Stomach (tissue), 9 donors: ENCODE results near the gene BEST1. TPM values are rescaled to one million over a fixed set of nuclear protein-coding genes. Genes with fewer than 3 reads are reported as not detected.

Source experiments
- DNase-seq, 2 donors: peaks; one replicate each; pipeline versions ENCODE4 v3.0.0 to v3.0.0-alpha.2; 2013 to 2019
- H3K27ac ChIP-seq, 5 donors: fragments of 200-600 bp in 4 of 5; sonication (generic) in 4 of 5; one replicate each; pipeline ENCODE4 v1.5.1; 2013 to 2019; ENCODE audit warnings: mild to moderate bottlenecking in 1 of 5, moderate library complexity in 1 of 5
- H3K27me3 ChIP-seq, 3 donors: fragments of 200-600 bp; sonication (generic); one replicate each; pipeline ENCODE4 v1.5.1; 2017 to 2019; ENCODE audit warnings: mixed run types in 1 of 3
- H3K36me3 ChIP-seq, 4 donors: fragments of 200-600 bp; sonication (generic); 1 replicate in 3 of 4; 2 replicates in 1 of 4; pipeline ENCODE4 v1.5.1; 2016 to 2019
- H3K4me1 ChIP-seq, 4 donors: fragments of 200-600 bp; sonication (generic); one replicate each; pipeline ENCODE4 v1.5.1; 2016 to 2019
- H3K4me3 ChIP-seq, 4 donors: fragments of 200-600 bp; sonication (generic) in 3 of 4; one replicate each; pipeline ENCODE4 v1.5.1; 2016 to 2019; ENCODE audit warnings: mild to moderate bottlenecking in 1 of 4
- H3K9me3 ChIP-seq, 4 donors: fragments of 200-600 bp; sonication (generic); one replicate each; pipeline ENCODE4 v1.5.1; 2016 to 2019
- EP300 ChIP-seq: sonication (generic); formaldehyde crosslinking; IDR thresholded peaks from one replicate; pipeline ENCODE4 v1.6.1; 2017; ENCODE audit warnings: antibody characterized with exemption
- POLR2A ChIP-seq, 4 donors: fragments of 450-650 bp; IDR thresholded peaks; one replicate each; pipeline ENCODE4 v1.6.1; 2016; ENCODE audit warnings: antibody characterized with exemption in 4 of 4, control low read depth in 2 of 4, mild to moderate bottlenecking in 1 of 4, moderate library complexity in 1 of 4
- POLR2AphosphoS5 ChIP-seq, 3 donors: sonication (generic); formaldehyde crosslinking; IDR thresholded peaks; one replicate each; pipeline ENCODE4 v1.6.1; 2016; ENCODE audit warnings: antibody characterized with exemption in 3 of 3
- WGBS, 5 donors: extraction: QIAGEN DNeasy Blood & Tissue Kit in 3 of 5; methylation state at CpG; one replicate each; pipeline versions ENCODE4 v1.1.5 to v1.1.7; 2013 to 2018; 5-methylcytosine and 5-hydroxymethylcytosine counted together
- intact Hi-C: fragments of 100-400 bp; cut with DNase I; formaldehyde crosslinking; loops from one replicate; pipeline ENCODE4 v1.15.1; 2023; ENCODE audit warnings: low total_unique reads
- polyA plus RNA-seq, 3 donors: library from polyadenylated mRNA; stranded (reverse); fragments of 200-250 nt; gene quantifications; one replicate each; pipeline ENCODE4 v1.2.3, GENCODE V29; 2013
- small RNA-seq, 4 donors: library from RNA; depleted of rRNA; stranded (forward); fragments of <200 nt; gene quantifications; one replicate each; pipeline ENCODE3, GENCODE V24; 2016
- total RNA-seq, 5 donors: library from RNA; depleted of rRNA; stranded (reverse); fragments of >200 nt; gene quantifications; one replicate each; pipeline versions ENCODE4 v1.1.0 to v1.2.3, GENCODE V29; 2014 to 2016
- TF ChIP-seq, protein P1 (sequence below), 7 experiments: fragments of 450-650 bp in 4 of 7; fragments of 200-600 bp in 3 of 7; sonication (generic) in 3 of 7; IDR thresholded peaks; one replicate each; pipeline ENCODE4 v1.5.1; 2016 to 2019; ENCODE audit warnings: antibody characterized with exemption in 7 of 7, control low read depth in 2 of 7, mild to moderate bottlenecking in 1 of 7
- donor health status: healthy with polysubstance abuse.
- donor health status: Bipolar disorder and iron deficiency.
- donor health status: healthy.

The BEST1 gene
- total and polyA plus RNA-seq, 8 donors = 1.2 to 27.4 (median 3.7) TPM; not detected in 1

DNA sequence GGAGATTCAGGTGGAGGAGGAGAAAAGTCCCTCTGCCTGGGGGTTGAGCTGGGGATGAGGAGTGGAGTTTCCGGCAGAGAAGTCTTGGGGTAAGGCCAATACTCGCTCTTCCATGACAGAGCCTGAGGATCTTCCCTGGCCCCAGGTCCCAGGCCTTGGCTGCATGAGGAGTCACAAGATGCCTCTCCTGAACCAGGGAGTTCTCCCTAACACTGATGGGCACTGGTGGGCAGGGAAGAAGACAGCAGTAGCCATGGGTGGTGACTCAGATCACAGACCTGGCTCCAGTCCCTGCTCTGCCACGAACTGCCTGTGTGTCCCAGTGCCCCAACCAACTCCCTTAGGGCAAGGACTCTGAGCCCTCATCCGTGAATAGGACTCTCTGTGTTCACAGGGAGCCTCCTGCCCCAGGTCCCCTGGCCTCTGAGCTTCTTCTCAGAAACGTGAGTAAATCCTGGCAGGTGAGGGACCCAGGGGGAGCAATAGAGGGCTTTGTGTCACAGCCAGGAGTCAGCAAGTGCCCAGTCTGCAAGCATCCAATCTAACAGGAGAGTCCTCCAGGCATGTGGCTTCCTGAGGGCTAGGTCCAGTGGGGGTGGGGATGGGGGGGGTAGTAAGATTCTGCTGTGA, 62.8 kb downstream of the BEST1 start:
- no peak overlapping the region for H3K27ac ChIP-seq
- 61 to 85% (median 73%) methylated on average over 4 to 5 of the region's 5 CpGs for WGBS, 5 donors

More for the DNA sequence above, 62.8 kb downstream of the BEST1 start:
- no peak for DNase-seq
- no peaks in the 10 kb centered on the region for H3K36me3 ChIP-seq
- intact Hi-C loops = no loop called here
- H3K4me1 ChIP-seq = peaks cover 0 to 3% (median 0%) of the 10 kb centered on the region in 4 donors
- H3K27me3 ChIP-seq = no peaks in the 10 kb centered on the region
- no peak for TF ChIP-seq POLR2A (IDR thresholded peaks at IDR 0.05)
- TF ChIP-seq, protein P1, sequence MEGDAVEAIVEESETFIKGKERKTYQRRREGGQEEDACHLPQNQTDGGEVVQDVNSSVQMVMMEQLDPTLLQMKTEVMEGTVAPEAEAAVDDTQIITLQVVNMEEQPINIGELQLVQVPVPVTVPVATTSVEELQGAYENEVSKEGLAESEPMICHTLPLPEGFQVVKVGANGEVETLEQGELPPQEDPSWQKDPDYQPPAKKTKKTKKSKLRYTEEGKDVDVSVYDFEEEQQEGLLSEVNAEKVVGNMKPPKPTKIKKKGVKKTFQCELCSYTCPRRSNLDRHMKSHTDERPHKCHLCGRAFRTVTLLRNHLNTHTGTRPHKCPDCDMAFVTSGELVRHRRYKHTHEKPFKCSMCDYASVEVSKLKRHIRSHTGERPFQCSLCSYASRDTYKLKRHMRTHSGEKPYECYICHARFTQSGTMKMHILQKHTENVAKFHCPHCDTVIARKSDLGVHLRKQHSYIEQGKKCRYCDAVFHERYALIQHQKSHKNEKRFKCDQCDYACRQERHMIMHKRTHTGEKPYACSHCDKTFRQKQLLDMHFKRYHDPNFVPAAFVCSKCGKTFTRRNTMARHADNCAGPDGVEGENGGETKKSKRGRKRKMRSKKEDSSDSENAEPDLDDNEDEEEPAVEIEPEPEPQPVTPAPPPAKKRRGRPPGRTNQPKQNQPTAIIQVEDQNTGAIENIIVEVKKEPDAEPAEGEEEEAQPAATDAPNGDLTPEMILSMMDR (IDR thresholded peaks at IDR 0.05) = no peak
- no peak for TF ChIP-seq POLR2AphosphoS5 (IDR thresholded peaks at IDR 0.05)
- TF ChIP-seq EP300 = no peak
- no peaks in the 10 kb centered on the region for H3K9me3 ChIP-seq
- no peak overlapping the region for H3K4me3 ChIP-seq

Small RNA genes lying within 50 kb of the gene (small RNA-seq; reads per million reads assigned to genes)
- 0 reads per million in 4 donors for gene RNU6-1243P

Other genes with a start within 250 kb of the BEST1 start
- 100 to 1,000 TPM in 3 of 5 donors, 10 to 100 TPM in 1, 1 to 10 TPM in 1; 6.4 to 527 (median 240) TPM for gene MYRF, start 197.7 kb upstream of the BEST1 start, total RNA-seq
- gene MYRF, start 197.7 kb upstream of the BEST1 start, polyA plus RNA-seq = 10 to 100 TPM; 19.0 to 45.9 (median 20.5) TPM
- 10 to 100 TPM in 4 of 5 donors, not detected in 1; 24.1 to 50.3 (median 42.8) TPM for gene TMEM258, start 157.8 kb upstream of the BEST1 start, total RNA-seq
- 100 to 1,000 TPM; 184 to 274 (median 210) TPM for gene TMEM258, start 157.8 kb upstream of the BEST1 start, polyA plus RNA-seq
- gene FEN1, start 157.4 kb upstream of the BEST1 start, total RNA-seq = 10 to 100 TPM in 2 of 5 donors, 1 to 10 TPM in 2, not detected in 1; 4.2 to 24.6 (median 10.4) TPM
- 10 to 100 TPM in 1 of 3 donors, 1 to 10 TPM in 2; 5.0 to 14.3 (median 10.0) TPM for gene FEN1, start 157.4 kb upstream of the BEST1 start, polyA plus RNA-seq
- gene FADS1, start 133.3 kb upstream of the BEST1 start, total RNA-seq = 10 to 100 TPM in 4 of 5 donors, not detected in 1; 11.7 to 56.5 (median 17.3) TPM
- gene FADS1, start 133.3 kb upstream of the BEST1 start, polyA plus RNA-seq = 1 to 10 TPM; 1.8 to 6.4 (median 4.1) TPM
- 10 to 100 TPM in 3 of 5 donors, 1 to 10 TPM in 1, not detected in 1; 9.6 to 15.2 (median 14.0) TPM for gene FADS2, start 122.1 kb upstream of the BEST1 start, total RNA-seq
- gene FADS2, start 122.1 kb upstream of the BEST1 start, polyA plus RNA-seq = 10 to 100 TPM in 1 of 3 donors, 1 to 10 TPM in 2; 3.5 to 17.1 (median 6.4) TPM
- 100 to 1,000 TPM in 1 of 5 donors, 10 to 100 TPM in 3, 1 to 10 TPM in 1; 2.6 to 140 (median 22.8) TPM for gene FADS3, start 58.8 kb upstream of the BEST1 start, total RNA-seq
- 10 to 100 TPM in 1 of 3 donors, 1 to 10 TPM in 2; 7.5 to 23.3 (median 7.9) TPM for gene FADS3, start 58.8 kb upstream of the BEST1 start, polyA plus RNA-seq
- 10 to 100 TPM in 2 of 5 donors, 1 to 10 TPM in 1, under 1 TPM in 1, not detected in 1; 0.58 to 12.8 (median 7.1) TPM for gene RAB3IL1, start 32.8 kb upstream of the BEST1 start, total RNA-seq
- gene RAB3IL1, start 32.8 kb upstream of the BEST1 start, polyA plus RNA-seq = 10 to 100 TPM in 2 of 3 donors, 1 to 10 TPM in 1; 5.3 to 13.3 (median 11.6) TPM
- gene FTH1, start 17.3 kb downstream of the BEST1 start, total RNA-seq = 1,000 to 10,000 TPM in 4 of 5 donors, 100 to 1,000 TPM in 1; 703 to 2,177 (median 1,757) TPM
- gene FTH1, start 17.3 kb downstream of the BEST1 start, polyA plus RNA-seq = 1,000 to 10,000 TPM; 4,996 to 8,523 (median 5,775) TPM
- gene INCENP, start 173.7 kb downstream of the BEST1 start, total RNA-seq = 10 to 100 TPM in 3 of 5 donors, 1 to 10 TPM in 2; 4.1 to 32.1 (median 14.3) TPM
- gene INCENP, start 173.7 kb downstream of the BEST1 start, polyA plus RNA-seq = 1 to 10 TPM; 2.6 to 5.6 (median 4.5) TPM
- not detected for gene SCGB1D1, start 239.9 kb downstream of the BEST1 start, total RNA-seq
- not detected for gene SCGB1D1, start 239.9 kb downstream of the BEST1 start, polyA plus RNA-seq